Stomach smooth muscle (tissue), 2 donors: Measurements from ENCODE around the gene ZNRF3.

Source experiments
- H3K27ac ChIP-seq: one replicate; pipeline ENCODE4 v1.7.0; 2013; ENCODE audit warnings: mild to moderate bottlenecking, low read length, inconsistent platforms
- H3K27me3 ChIP-seq, 2 donors: one replicate each; pipeline ENCODE4 v1.7.0; 2013; ENCODE audit warnings: low read length in 2 of 2; ENCODE audit not compliant: insufficient read depth in 2 of 2, control insufficient read depth in 1 of 2
- H3K36me3 ChIP-seq, 2 donors: one replicate each; pipeline ENCODE4 v1.7.0; 2013; ENCODE audit warnings: low read length in 2 of 2; ENCODE audit not compliant: control insufficient read depth in 2 of 2, insufficient read depth in 2 of 2
- H3K4me1 ChIP-seq: one replicate; pipeline ENCODE4 v1.7.0; 2013; ENCODE audit warnings: low read length; ENCODE audit not compliant: control insufficient read depth, insufficient read depth
- H3K4me3 ChIP-seq, 2 donors: one replicate each; pipeline ENCODE4 v1.7.0; 2013; ENCODE audit warnings: low read length in 2 of 2
- H3K9ac ChIP-seq, 2 donors: one replicate each; pipeline ENCODE4 v1.7.0; 2013; ENCODE audit warnings: low read length in 2 of 2, mild to moderate bottlenecking in 1 of 2
- H3K9me3 ChIP-seq, 2 donors: one replicate each; pipeline ENCODE4 v1.7.0; 2013; ENCODE audit warnings: low read length in 2 of 2; ENCODE audit not compliant: control insufficient read depth in 2 of 2
- donor health status: healthy.
- donor health status: Pancreatic carcinoma.

ZNRF3 gene

GRCh38 chr22:28952857-28953256, 69.5 kb downstream of the ZNRF3 start:
- Histone ChIP-seq H3K4me1 (peaks cover 25% of the 10 kb centered on the region), H3K9ac (no peak overlapping the region), H3K27ac (no peak overlapping the region), H3K36me3 (no peaks in the 10 kb centered on the region), H3K9me3 (no peaks in the 10 kb centered on the region), H3K4me3 (no peak overlapping the region), H3K27me3 (no peaks in the 10 kb centered on the region)

- H3K9me3 ChIP-seq: no peaks in the 10 kb centered on the region
- H3K4me1 ChIP-seq: peaks cover 28% of the 10 kb centered on the region
- no peak overlapping the region for H3K4me3 ChIP-seq
- no peak overlapping the region for H3K9ac ChIP-seq
- no peak overlapping the region for H3K27ac ChIP-seq
- no peaks in the 10 kb centered on the region for H3K27me3 ChIP-seq
- H3K36me3 ChIP-seq: no peaks in the 10 kb centered on the region
These were observed 70.0 kb downstream of the ZNRF3 start for GRCh38 chr22:28953403-28953802.

- H3K36me3 ChIP-seq: no peaks in the 10 kb centered on the region
- H3K4me3 ChIP-seq: no peak overlapping the region
- H3K9ac ChIP-seq: no peak overlapping the region
- H3K27ac ChIP-seq: no peak overlapping the region
- peaks cover 31% of the 10 kb centered on the region for H3K4me1 ChIP-seq
- H3K9me3 ChIP-seq: no peaks in the 10 kb centered on the region
- no peaks in the 10 kb centered on the region for H3K27me3 ChIP-seq
These were observed 70.9 kb downstream of the ZNRF3 start for GRCh38 chr22:28953976-28954880.

GRCh38 chr22:28955817-28956216, 72.4 kb downstream of the ZNRF3 start:
- no peaks in the 10 kb centered on the region for H3K9me3 ChIP-seq
- no peaks in the 10 kb centered on the region for H3K27me3 ChIP-seq
- H3K36me3 ChIP-seq: no peaks in the 10 kb centered on the region
- peaks cover 31% of the 10 kb centered on the region for H3K4me1 ChIP-seq
- no peak overlapping the region for H3K9ac ChIP-seq
- no peak overlapping the region for H3K4me3 ChIP-seq
- H3K27ac ChIP-seq: no peak overlapping the region

- Histone ChIP-seq H3K4me3 (no peak overlapping the region), H3K9me3 (no peaks in the 10 kb centered on the region), H3K4me1 (peaks cover 27% of the 10 kb centered on the region), H3K36me3 (no peaks in the 10 kb centered on the region), H3K9ac (no peak overlapping the region), H3K27ac (no peak overlapping the region), H3K27me3 (no peaks in the 10 kb centered on the region)
These were observed 73.1 kb downstream of the ZNRF3 start for GRCh38 chr22:28956506-28956905.

- Histone ChIP-seq H3K9me3 (no peaks in the 10 kb centered on the region), H3K36me3 (no peaks in the 10 kb centered on the region), H3K27ac (no peak overlapping the region), H3K4me1 (peaks cover 12% of the 10 kb centered on the region), H3K4me3 (peak overlapping the region in 1 of 2 donors; percentile 8), H3K27me3 (no peaks in the 10 kb centered on the region), H3K9ac (no peak overlapping the region)
These were observed 75.2 kb downstream of the ZNRF3 start for GRCh38 chr22:28958611-28959010.

- Histone ChIP-seq H3K9ac (no peak overlapping the region), H3K27ac (no peak overlapping the region), H3K4me3 (no peak overlapping the region), H3K27me3 (no peaks in the 10 kb centered on the region), H3K36me3 (no peaks in the 10 kb centered on the region), H3K9me3 (no peaks in the 10 kb centered on the region), H3K4me1 (peaks cover 6% of the 10 kb centered on the region)
These were observed 78.7 kb downstream of the ZNRF3 start for GRCh38 chr22:28962042-28962554.

GRCh38 chr22:28963362-28963761, 80.0 kb downstream of the ZNRF3 start:
- H3K4me1 ChIP-seq: peaks cover 3% of the 10 kb centered on the region
- no peaks in the 10 kb centered on the region for H3K27me3 ChIP-seq
- no peaks in the 10 kb centered on the region for H3K9me3 ChIP-seq
- H3K9ac ChIP-seq: no peak overlapping the region
- H3K27ac ChIP-seq: no peak overlapping the region
- H3K4me3 ChIP-seq: no peak overlapping the region
- no peaks in the 10 kb centered on the region for H3K36me3 ChIP-seq

- Histone ChIP-seq H3K4me1 (no peaks in the 10 kb centered on the region), H3K27me3 (no peaks in the 10 kb centered on the region), H3K4me3 (no peak overlapping the region), H3K9ac (no peak overlapping the region), H3K36me3 (no peaks in the 10 kb centered on the region), H3K27ac (no peak overlapping the region), H3K9me3 (no peaks in the 10 kb centered on the region)
These were observed 83.8 kb downstream of the ZNRF3 start for GRCh38 chr22:28967163-28967665.

- Histone ChIP-seq H3K27me3 (no peaks in the 10 kb centered on the region), H3K9ac (no peak overlapping the region), H3K4me1 (no peaks in the 10 kb centered on the region), H3K36me3 (no peaks in the 10 kb centered on the region), H3K4me3 (no peak overlapping the region), H3K9me3 (no peaks in the 10 kb centered on the region), H3K27ac (no peak overlapping the region)
These were observed 84.6 kb downstream of the ZNRF3 start for GRCh38 chr22:28967969-28968368.
